Measurements from ENCODE around the gene WDFY4.

DNA sequence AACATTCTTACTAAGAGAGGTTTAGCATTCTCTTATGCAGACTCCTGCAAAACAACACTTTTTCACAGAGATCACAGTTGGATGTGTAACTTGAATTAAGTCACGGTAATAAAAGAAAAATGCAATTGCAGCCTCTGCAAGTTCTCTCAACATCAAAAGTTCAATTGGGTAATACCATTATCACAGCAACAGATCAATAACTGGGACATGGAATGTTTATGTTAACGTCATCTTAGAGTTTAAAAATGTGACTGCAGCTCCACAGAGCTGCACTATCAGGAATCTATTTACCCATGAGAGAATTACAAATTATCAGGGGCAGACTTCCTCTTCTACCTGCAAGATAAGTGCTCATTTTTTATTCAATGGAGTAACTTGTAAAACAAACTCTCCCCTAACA lies 344.0 kb downstream of the WDFY4 start:
- TF ChIP-seq, protein P1, sequence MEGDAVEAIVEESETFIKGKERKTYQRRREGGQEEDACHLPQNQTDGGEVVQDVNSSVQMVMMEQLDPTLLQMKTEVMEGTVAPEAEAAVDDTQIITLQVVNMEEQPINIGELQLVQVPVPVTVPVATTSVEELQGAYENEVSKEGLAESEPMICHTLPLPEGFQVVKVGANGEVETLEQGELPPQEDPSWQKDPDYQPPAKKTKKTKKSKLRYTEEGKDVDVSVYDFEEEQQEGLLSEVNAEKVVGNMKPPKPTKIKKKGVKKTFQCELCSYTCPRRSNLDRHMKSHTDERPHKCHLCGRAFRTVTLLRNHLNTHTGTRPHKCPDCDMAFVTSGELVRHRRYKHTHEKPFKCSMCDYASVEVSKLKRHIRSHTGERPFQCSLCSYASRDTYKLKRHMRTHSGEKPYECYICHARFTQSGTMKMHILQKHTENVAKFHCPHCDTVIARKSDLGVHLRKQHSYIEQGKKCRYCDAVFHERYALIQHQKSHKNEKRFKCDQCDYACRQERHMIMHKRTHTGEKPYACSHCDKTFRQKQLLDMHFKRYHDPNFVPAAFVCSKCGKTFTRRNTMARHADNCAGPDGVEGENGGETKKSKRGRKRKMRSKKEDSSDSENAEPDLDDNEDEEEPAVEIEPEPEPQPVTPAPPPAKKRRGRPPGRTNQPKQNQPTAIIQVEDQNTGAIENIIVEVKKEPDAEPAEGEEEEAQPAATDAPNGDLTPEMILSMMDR (IDR thresholded peaks at IDR 0.05; ENCODE audit: insufficient read depth, low read length, poor library complexity, severe bottlenecking): no peak
- no peak for TF ChIP-seq EZH2phosphoT487 (conservative IDR thresholded peaks at IDR 0.05; ENCODE audit: low read length)
